ENCODE results near the gene MRI1. TPM values are rescaled to one million over a fixed set of nuclear protein-coding genes. Genes with fewer than 3 reads are reported as not detected.

MRI1 gene
- total and polyA plus RNA-seq, 2 donors (not counting 3 experiments of a cell fraction or from before 2014, with no cell fraction given) = 56.2 to 63.2 TPM

DNA sequence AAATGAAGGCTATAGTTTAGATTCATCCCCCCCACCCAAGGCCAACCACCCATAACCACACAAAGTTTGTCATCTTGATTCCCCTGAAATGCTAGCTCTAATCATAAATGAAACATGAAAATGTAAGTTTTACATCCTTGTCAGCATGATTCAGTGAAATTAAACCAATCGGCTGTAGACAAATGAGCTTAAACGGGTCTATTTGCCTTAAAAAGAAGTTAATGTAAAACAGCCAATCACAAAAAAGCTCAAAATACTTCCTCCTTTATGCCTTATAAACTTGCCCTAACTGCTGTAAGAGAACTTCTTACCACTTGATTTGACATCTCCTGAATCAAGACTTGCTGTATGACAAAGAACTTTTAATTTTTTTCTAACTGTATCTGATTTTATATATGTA, 34.5 kb upstream of the MRI1 start:
- BruUV-seq (replicated peaks) = no TSS peak
- no peaks in the 10 kb centered on the region for H3K9me3 ChIP-seq (replicated peaks; ENCODE audit: control insufficient read depth, insufficient read depth, low read length)
- peaks cover 23% of the 10 kb centered on the region for H3K4me1 ChIP-seq (ENCODE audit: control insufficient read depth, extremely low read depth, insufficient read depth, low read length)
- intact Hi-C loops (cut with micrococcal nuclease) (loop anchor here (2.0 to 5.0 kb wide), 5 partner anchors 52 to 578 kb away; partner anchors contain the start of genes IER2 and STX10), dilution Hi-C loops (cut with MboI; ENCODE audit: extremely low pct_ligation_motif_present, low sequenced_read_pairs) (no loop called here)
- CTCF ChIA-PET = interaction anchor here (0.9 to 1.9 kb wide), 3 partner anchors 9 to 452 kb away, joined by 3 to 20 read pairs (median 4); no protein-coding TSS in a partner anchor
- FAIRE-seq (peak; percentile 26), DNase-seq (ENCODE audit: low read depth, low spot score) (no peak)
- H3K9me1 ChIP-seq (replicated peaks; ENCODE audit: control insufficient read depth, extremely low read depth, insufficient read depth, low read length) = no peaks in the 10 kb centered on the region
- POLR2A ChIA-PET = interaction anchor here (0.7 kb wide), 1 partner anchor 486 kb away, joined by 3 read pairs; no protein-coding TSS in a partner anchor
- H3K4me2 ChIP-seq (ENCODE audit: insufficient read depth, low read length) = no peak overlapping the region
- no peak overlapping the region for H3K4me3 ChIP-seq (replicated peaks in 1 of 3; ENCODE audit: insufficient read depth in 1 of 3, low read depth in 1 of 3, low read length in 3 of 3)
- H3K27me3 ChIP-seq (ENCODE audit: control insufficient read depth in 2 of 2, insufficient read depth in 2 of 2, low read length in 2 of 2) = no peaks in the 10 kb centered on the region
- H3K27ac ChIP-seq (ENCODE audit: insufficient read depth, low read depth, low read length) = peak overlapping the region; percentile 98
- no peaks in the 10 kb centered on the region for H4K20me1 ChIP-seq (replicated peaks; ENCODE audit: control insufficient read depth, extremely low read depth, insufficient read depth, low read length)
- no peak overlapping the region for H3K9ac ChIP-seq (replicated peaks; ENCODE audit: extremely low read depth, insufficient read depth, low read length)
- H3K36me3 ChIP-seq (ENCODE audit: control insufficient read depth in 2 of 2, extremely low read depth in 1 of 2, insufficient read depth in 2 of 2, low read length in 2 of 2) = no peaks in the 10 kb centered on the region
- no peaks in the 10 kb centered on the region for H3K79me2 ChIP-seq (ENCODE audit: control insufficient read depth, insufficient read depth, low read length)
- TF ChIP-seq JUN (IDR thresholded peaks at IDR 0.05; ENCODE audit: borderline replicate concordance, insufficient read depth, insufficient read length, low read depth) (no peak), GATA2 (IDR thresholded peaks at IDR 0.05; ENCODE audit: insufficient read depth, insufficient read length, low read depth, low read length) (no peak), POLR2A (IDR thresholded peaks at IDR 0.05; ENCODE audit: low read depth, low read length) (no peak), FOS (IDR thresholded peaks at IDR 0.05; ENCODE audit: borderline replicate concordance, insufficient read depth, low read length) (no peak), POLR2AphosphoS5 (IDR thresholded peaks at IDR 0.05; ENCODE audit: insufficient read depth, low read depth, low read length) (no peak), MYC (IDR thresholded peaks at IDR 0.05; ENCODE audit: low read depth, low read length) (no peak)
- TF ChIP-seq, protein P1, sequence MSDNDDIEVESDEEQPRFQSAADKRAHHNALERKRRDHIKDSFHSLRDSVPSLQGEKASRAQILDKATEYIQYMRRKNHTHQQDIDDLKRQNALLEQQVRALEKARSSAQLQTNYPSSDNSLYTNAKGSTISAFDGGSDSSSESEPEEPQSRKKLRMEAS (IDR thresholded peaks at IDR 0.05; ENCODE audit: insufficient read depth, insufficient read length) = no peak
- TF ChIP-seq, protein P2, sequence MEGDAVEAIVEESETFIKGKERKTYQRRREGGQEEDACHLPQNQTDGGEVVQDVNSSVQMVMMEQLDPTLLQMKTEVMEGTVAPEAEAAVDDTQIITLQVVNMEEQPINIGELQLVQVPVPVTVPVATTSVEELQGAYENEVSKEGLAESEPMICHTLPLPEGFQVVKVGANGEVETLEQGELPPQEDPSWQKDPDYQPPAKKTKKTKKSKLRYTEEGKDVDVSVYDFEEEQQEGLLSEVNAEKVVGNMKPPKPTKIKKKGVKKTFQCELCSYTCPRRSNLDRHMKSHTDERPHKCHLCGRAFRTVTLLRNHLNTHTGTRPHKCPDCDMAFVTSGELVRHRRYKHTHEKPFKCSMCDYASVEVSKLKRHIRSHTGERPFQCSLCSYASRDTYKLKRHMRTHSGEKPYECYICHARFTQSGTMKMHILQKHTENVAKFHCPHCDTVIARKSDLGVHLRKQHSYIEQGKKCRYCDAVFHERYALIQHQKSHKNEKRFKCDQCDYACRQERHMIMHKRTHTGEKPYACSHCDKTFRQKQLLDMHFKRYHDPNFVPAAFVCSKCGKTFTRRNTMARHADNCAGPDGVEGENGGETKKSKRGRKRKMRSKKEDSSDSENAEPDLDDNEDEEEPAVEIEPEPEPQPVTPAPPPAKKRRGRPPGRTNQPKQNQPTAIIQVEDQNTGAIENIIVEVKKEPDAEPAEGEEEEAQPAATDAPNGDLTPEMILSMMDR (IDR thresholded peaks at IDR 0.05; ENCODE audit: extremely low read depth in 1 of 2, insufficient read depth in 1 of 2, low read depth in 1 of 2, low read length in 2 of 2) = no peak
- peak overlapping the region; percentile 42 for H2AFZ ChIP-seq (ENCODE audit: low read depth, low read length)

Data from endothelial cell of umbilical vein (primary cell).